GM23338 (cell line): Measurements from ENCODE around the gene WFS1.

Source experiments
- CREB1 ChIP-seq: fragments of 250-450 bp; sonication (Bioruptor Pico); IDR thresholded peaks from 2 replicates; pipeline ENCODE4 v1.5.0; 2020; ENCODE audit warnings: low read depth, mild to moderate bottlenecking, moderate library complexity
- CTCF ChIP-seq, 2 experiments: fragments of 200-600 bp in 1 of 2; sonication (generic) in 1 of 2; conservative IDR thresholded peaks; 2 replicates each; pipeline versions ENCODE4 v1.5.1 to v1.6.1; 2016 to 2017; ENCODE audit warnings: antibody characterized with exemption in 2 of 2, low read depth in 2 of 2, mild to moderate bottlenecking in 2 of 2, moderate library complexity in 1 of 2
- EZH2 ChIP-seq: fragments of 200-600 bp; sonication (generic); IDR thresholded peaks from one replicate; pipeline ENCODE4 v1.8.0; 2017; ENCODE audit warnings: antibody characterized with exemption, mild to moderate bottlenecking, low read depth; ENCODE audit not compliant: unreplicated experiment
- EZH2phosphoT487 ChIP-seq: fragments of 200-600 bp; sonication (generic); IDR thresholded peaks from one replicate; pipeline ENCODE4 v1.8.1; 2018; ENCODE audit warnings: antibody characterized with exemption; ENCODE audit not compliant: unreplicated experiment
- JUNB ChIP-seq: IDR thresholded peaks from one replicate; pipeline ENCODE4 v1.6.1; 2016; ENCODE audit warnings: antibody characterized with exemption; ENCODE audit not compliant: unreplicated experiment
- POLR2AphosphoS5 ChIP-seq: IDR thresholded peaks from 2 replicates; pipeline ENCODE4 v1.6.1; 2016; ENCODE audit warnings: antibody characterized with exemption, low read depth
- ZNF331 ChIP-seq: fragments of 250-450 bp; sonication (Bioruptor Pico); IDR thresholded peaks from 2 replicates; pipeline ENCODE4 v1.5.0; 2020; ENCODE audit warnings: low read depth, mild to moderate bottlenecking, moderate library complexity
- TF ChIP-seq, protein P1 (sequence below): IDR thresholded peaks from one replicate; pipeline ENCODE4 v1.6.1; 2018; ENCODE audit warnings: antibody characterized with exemption; ENCODE audit not compliant: unreplicated experiment

- no peak for TF ChIP-seq ZNF331 (CRISPR knock-in tag)
- TF ChIP-seq, protein P1, sequence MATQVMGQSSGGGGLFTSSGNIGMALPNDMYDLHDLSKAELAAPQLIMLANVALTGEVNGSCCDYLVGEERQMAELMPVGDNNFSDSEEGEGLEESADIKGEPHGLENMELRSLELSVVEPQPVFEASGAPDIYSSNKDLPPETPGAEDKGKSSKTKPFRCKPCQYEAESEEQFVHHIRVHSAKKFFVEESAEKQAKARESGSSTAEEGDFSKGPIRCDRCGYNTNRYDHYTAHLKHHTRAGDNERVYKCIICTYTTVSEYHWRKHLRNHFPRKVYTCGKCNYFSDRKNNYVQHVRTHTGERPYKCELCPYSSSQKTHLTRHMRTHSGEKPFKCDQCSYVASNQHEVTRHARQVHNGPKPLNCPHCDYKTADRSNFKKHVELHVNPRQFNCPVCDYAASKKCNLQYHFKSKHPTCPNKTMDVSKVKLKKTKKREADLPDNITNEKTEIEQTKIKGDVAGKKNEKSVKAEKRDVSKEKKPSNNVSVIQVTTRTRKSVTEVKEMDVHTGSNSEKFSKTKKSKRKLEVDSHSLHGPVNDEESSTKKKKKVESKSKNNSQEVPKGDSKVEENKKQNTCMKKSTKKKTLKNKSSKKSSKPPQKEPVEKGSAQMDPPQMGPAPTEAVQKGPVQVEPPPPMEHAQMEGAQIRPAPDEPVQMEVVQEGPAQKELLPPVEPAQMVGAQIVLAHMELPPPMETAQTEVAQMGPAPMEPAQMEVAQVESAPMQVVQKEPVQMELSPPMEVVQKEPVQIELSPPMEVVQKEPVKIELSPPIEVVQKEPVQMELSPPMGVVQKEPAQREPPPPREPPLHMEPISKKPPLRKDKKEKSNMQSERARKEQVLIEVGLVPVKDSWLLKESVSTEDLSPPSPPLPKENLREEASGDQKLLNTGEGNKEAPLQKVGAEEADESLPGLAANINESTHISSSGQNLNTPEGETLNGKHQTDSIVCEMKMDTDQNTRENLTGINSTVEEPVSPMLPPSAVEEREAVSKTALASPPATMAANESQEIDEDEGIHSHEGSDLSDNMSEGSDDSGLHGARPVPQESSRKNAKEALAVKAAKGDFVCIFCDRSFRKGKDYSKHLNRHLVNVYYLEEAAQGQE: no peak
- no peak for TF ChIP-seq CTCF (conservative IDR thresholded peaks at IDR 0.05; ENCODE audit: low read depth in 2 of 2)
- TF ChIP-seq EZH2: no peak
- no peak for TF ChIP-seq POLR2AphosphoS5
- TF ChIP-seq JUNB: no peak
- no peak for TF ChIP-seq EZH2phosphoT487
- TF ChIP-seq CREB1 (CRISPR knock-in tag): no peak
These were observed 21.3 kb upstream of the WFS1 start for GRCh38 chr4:6248394-6248793.
